Activated naive CD8-positive, alpha-beta T cell treated with anti-CD3 and anti-CD28 coated beads, Interleukin-2, amount 50 U/mL, for 16 hours (primary cell): ENCODE measurements around the gene C17orf107.

Experiments used
- DNase-seq: peaks from one replicate; pipeline ENCODE4 v3.0.0-alpha.2; 2020; ENCODE audit warnings: low read depth, low spot score

C17orf107 gene

DNA sequence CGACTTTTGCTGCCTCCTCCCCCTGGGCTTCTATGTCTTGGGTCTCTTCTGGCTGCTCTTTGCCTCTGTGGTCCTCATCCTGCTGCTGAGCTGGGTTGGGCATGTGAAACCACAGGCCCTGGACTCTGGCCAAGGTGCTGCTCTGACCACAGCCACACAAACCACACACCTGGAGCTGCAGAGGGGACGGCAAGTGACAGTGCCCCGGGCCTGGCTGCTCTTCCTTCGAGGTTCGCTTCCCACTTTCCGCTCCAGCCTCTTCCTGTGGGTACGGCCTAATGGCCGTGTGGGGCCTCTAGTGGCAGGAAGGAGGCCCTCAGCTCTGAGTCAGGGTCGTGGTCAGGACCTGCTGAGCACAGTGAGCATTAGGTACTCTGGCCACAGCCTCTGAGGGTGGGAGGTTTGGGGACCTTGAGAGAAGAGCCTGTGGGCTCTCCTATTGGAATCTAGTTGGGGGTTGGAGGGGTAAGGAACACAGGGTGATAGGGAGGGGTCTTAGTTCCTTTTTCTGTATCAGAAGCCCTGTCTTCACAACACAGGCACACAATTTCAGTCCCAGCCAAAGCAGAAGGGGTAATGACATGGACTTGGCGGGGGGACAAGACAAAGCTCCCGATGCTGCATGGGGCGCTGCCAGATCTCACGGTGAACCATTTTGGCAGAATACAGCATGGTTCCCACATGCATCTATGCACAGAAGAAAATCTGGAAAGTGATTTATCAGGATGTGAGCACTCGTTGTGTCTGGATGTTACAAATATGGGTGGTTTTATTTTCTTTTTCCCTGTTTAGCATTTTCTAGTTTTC, 35.0 kb downstream of the C17orf107 start:
- no peak for DNase-seq

DNA sequence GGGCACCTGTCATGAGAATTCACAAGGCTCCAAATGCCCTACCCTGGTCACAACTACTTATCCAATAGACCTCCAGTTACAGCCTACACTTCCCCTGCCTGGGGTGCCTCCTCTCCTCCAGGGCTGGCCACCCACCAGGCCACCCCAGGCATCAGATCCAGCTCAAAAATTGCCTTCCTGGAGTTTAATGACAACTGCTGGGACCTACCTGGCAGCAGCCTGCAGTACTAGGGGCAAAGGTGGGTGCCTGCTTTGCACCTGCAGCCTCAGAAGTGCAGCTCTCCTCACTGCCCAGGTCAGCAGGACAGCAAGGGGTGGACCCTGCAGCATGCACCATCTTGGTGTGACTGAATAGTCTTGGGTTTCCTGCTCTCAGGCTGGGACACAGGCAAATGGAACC, 36.3 kb downstream of the C17orf107 start:
- DNase-seq = no peak

DNA sequence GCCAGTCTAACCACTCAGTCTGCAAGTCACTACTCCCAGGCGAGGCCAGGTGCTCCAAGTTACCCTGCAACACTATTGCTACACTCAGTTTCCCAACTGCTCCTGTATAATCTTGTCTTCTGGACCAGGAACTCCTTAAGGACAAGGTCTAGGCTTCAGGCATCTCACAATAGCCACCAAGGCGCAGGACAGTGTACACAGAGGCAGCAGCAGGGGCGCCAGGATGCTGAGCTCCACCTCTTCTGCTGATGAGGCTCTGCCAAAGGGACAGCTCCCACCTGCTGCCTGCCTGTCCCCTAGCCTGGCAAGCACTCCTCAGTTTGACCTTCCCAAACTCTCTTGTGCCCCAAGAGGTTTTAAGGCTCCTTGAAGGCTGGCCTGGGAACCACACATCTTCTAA, 37.1 kb downstream of the C17orf107 start:
- no peak for DNase-seq

DNA sequence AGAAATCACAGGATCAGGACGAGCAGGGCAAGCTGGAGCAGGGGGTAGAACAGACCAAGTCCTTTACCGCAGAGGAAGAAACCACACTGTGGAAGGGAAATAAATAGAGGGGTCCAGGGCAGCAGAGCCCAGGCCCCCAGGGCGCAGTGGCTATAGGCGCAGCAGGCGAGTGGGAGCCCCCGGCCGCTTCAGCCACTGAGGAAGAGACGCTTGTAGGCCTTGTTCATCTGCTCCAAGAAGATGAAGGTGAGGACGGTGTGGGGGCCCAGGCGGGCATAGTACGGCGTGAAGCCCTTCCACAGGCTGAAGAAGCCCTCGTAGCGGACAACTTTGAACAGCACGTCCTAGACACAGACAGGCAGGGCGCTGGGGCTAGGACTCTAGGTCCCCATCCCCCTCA, 38.2 kb downstream of the C17orf107 start:
- DNase-seq = no peak

DNA sequence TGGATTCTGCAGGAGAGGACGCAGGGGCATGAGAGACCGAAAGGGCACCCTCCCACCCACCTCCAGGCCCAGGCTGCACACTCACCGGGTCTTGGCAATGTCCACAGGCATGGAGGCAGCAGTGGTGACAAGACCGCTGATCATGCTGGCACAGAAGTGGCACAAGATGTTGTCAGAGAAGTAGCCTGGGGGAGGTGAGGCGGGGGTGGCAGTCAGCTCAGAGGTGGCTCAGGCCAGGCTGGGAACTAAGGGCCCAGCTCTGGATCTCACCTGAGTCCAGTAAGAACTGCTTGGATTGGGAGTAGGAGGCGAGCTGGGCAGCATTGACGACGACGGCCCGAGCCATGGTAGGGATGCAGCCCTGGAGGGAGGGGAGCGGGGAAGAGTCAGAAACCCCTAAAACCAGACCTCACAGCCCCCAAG, 38.7 kb downstream of the C17orf107 start:
- DNase-seq = no peak

DNA sequence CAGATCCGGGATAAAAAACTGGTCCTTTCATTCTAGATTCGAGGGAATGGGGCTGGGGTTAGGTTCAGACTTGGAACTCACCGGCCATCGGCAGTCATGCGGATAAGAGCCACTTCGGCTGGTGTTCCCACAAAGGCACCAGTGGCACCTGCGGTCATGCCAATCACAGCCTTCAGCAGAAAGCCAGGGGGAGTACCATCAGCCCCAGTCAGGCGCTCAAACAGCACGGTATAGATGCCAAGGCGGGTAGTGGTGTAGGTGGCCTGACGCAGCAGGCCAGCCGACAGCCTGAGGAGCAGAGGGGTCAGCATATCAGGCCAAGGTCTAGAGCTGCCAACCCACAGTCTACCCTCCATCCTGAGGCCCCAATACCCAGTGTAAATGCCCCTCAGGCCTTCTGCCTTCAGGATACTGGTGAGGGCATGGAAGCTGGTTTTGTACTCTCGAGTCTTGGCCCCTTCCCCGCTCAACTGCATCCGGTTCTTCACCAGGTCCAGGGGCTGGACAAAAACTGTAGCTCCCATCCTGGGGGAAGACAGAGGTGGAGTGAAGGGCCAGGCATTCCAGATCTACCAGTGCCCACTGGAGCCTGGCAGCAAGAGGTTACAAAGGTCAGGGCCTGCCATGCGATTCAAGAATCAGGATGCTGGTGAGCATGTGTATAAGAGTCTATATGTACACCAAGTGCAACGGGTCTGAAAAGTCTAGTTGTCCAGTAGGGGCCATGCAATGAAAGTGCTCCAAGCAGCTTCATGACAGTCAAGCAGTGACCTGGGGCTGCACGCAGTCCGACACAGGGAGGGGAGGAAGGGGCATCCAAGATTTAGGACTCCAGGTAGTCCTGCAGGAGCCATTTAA, 39.6 kb downstream of the C17orf107 start:
- no peak for DNase-seq

DNA sequence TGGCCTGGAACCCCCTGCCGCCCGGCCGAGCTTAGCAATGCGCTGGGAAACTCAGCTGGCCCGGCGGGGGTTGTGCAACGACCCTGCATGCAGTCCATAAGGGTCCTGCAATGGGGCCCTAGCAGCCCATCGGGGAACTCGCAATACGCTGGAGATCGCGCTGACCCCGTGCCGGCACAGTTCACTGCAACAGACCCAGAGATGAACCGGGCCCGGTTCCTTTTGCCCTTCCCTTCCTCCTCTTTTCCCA, 40.1 kb downstream of the C17orf107 start:
- no peak for DNase-seq

DNA sequence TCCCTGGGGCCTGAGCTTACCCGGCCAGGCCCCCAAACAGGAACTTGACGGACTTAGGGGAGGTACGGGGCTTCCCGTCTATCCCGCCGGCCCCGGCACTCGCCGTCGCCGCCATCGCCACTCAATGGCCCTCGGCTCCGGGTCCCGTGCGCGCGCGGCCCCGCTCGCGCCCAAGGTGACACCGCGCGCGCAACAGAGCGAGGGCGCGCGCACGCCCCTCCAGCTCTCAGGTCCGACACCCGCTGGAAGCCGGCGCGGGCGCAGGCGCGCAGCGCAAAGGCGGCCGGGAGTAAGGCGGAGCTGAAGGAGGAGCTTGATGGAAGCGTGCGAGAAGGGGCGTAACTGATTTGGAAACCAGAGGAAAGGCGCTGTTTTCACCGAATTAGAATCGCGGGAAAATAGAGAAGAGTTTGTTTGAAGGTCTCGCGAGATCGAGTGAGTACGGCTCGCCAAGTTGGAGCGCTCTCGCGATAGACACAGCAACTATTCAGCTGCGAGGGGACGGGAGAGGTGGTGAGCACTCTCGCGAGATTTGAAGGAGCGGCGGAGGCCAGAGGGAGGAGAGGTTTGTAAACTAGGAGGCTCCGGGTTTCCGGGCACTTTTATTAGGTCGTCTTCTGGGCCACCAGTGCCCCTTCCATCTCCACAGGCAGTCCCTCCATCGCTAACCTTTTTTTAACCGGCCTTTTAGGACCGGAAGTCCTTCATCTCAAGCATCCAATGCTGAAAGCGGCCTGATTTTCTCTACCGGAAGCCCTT, 40.6 kb downstream of the C17orf107 start, which contains the start of the genes RNF167 and SLC25A11:
Gene RNF167, plus strand, starts transcription at position 473 of the 759 bp plus-strand sequence. CDS start 642 bp downstream, outside the sequence.
Gene SLC25A11, minus strand, starts transcription at position 251 of the 759 bp plus-strand sequence. Its CDS starts 136 bp downstream, at position 115.
- peak; percentile 94 for DNase-seq

DNA sequence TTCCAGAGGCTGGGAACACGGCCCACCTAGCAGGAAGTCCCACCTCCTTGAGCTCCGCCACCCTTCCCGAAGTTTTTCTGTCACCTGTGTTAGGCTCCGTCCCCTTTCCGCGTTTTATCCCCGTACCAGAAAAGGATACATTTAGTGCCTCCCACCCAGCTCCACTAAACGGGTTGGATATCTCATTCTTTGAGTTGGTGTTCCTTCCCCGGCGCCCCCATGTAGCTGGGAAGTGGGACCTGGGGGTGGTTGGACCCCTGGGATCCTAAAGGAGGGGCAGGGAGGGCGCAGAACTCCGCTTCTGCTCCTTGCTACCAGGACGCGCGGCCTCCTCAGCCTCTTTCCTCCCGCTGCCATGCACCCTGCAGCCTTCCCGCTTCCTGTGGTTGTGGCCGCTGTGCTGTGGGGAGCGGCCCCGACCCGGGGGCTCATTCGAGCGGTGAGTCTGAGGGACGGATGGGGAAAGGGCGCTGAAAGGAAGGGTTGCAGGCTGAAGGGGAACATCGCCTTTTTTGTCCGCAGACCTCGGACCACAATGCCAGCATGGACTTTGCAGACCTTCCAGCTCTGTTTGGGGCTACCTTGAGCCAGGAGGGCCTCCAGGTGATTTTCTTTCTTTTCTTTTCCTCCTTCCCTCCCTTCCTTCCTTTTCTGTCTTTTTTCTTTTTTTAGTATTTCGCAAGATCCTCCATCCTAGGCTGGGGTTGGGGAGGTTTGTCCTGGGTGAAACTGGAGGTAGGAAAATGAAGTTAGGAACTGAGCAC, 41.4 kb downstream of the C17orf107 start:
- DNase-seq = no peak

DNA sequence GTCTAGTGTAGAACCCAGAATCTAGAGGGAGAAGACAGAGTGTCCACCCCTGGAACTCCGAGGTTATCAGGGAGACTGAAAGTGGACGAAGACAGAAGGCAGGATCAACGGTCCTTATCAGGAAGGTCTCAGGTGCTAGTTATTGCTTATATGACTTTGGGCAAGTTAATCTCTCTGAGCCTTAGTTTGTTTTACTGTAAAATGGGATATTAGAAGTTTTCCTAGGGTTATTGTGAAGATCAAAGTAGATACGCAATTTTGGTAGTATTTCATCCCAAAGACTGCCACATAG, 41.9 kb downstream of the C17orf107 start:
- DNase-seq = no peak

DNA sequence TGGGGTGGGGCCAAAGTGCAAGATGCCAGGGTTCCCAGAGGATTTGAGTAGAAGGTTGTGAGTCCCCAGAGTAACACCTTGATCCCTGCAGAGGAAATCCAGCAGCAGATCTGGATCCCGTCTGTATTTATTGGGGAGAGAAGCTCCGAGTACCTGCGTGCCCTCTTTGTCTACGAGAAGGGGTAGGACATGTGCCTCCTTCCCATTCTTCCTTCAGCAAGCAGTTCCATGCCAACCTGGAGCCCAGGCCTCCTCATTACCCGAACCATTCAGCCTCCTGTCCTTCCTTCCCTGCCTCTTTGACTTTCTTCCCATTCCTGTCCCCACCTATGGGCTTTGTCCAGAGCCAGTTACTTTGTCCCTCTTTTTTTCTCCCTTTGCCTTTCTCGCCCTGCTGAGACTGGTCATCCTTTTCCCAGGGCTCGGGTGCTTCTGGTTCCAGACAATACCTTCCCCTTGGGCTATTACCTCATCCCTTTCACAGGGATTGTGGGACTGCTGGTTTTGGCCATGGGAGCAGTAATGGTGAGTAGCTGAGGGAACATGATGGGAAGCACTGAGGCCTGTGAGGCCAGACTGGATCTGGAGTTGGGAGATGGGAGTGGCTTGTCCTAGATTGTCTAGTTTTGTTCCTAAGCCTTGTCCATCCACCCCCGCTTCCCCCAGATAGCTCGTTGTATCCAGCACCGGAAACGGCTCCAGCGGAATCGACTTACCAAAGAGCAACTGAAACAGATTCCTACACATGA, 43.6 kb downstream of the C17orf107 start:
- no peak for DNase-seq

DNA sequence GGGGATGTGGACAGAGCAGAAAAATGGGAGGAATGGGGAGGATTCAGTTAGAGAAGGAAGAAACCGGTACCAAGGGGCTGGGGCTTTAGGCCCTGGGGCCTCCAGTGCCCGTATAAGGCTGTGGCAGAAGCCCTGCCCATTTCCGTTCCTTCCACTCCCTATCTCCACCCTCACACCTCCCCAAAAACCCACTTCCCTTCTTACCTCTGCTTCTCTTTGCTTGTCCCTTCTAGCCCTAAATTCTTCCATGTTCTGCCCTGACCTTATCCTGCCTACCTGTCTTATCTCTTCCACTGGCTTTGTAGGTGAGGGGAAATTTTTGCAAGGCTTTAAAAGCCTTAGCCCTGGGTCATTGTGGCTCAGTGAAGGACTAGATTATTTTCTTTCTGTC, 44.8 kb downstream of the C17orf107 start:
- no peak for DNase-seq

DNA sequence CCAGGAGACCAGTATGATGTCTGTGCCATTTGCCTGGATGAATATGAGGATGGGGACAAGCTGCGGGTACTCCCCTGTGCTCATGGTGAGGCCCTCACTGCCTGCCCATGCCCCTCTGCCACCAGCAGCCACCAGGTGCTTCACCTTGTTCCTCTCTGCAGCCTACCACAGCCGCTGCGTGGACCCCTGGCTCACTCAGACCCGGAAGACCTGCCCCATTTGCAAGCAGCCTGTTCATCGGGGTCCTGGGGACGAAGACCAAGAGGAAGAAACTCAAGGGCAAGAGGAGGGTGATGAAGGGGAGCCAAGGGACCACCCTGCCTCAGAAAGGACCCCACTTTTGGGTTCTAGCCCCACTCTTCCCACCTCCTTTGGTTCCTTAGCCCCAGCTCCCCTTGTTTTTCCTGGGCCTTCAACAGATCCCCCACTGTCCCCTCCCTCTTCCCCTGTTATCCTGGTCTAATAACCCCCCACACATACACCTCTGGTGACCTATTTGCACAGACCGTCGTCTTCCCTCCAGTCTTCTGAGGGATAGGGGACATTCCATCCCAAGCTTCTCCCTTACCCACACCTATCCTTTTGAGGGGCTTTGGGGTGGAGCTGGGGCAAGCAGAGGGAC, 45.3 kb downstream of the C17orf107 start:
- no peak for DNase-seq

DNA sequence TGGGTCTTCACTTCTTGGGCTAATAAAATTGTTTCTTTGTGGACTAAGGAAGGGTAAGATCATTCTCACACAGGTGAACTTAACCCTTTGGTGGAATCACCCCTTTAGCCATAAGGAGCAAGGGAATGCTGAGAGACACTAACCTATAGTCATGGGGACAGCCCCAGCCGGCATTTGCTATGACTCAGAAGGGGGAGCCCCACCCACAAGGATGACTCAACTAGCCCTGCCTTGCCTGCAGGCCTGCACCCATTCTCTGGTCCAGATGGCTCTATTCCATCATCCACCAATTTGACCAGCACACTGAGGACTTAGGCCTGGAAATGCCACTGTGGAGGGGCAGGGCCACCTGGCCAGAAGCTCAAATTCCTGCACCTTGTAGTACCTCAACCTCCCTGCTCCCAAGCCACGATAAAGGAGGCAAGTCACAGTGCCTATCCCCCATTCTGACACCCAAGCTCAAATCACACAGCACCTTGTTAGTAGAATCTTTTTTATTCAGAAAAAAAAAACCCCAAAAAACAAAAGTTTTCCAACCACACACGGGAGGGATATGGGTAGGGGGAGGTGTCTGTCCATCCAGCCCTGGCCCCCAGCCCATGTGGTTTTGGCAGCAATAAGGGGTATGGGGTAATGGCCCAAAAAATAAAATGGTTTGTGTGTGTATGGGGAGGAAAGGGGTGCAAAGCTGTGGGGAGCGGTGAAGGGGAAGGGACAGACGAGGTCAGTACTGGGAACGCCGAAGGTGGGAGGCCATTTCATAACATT, 46.0 kb downstream of the C17orf107 start:
- DNase-seq = peak; percentile 73

DNA sequence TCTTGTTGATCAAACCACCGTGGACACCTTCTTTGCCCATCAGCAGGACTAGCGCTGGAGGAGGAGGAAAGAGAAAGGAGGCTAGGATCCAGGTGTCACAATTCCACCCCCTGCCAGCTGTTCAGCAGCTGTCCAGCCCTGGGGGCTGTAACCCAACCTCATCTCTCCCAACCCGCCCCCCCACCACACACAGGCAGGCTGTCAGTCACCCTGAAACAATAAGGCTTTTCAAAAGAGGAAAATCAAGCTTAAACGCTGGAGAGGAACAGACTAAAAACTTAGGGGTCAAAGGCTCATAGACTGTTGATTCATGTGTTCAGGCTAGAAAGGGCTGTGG, 46.6 kb downstream of the C17orf107 start:
- DNase-seq = no peak

DNA sequence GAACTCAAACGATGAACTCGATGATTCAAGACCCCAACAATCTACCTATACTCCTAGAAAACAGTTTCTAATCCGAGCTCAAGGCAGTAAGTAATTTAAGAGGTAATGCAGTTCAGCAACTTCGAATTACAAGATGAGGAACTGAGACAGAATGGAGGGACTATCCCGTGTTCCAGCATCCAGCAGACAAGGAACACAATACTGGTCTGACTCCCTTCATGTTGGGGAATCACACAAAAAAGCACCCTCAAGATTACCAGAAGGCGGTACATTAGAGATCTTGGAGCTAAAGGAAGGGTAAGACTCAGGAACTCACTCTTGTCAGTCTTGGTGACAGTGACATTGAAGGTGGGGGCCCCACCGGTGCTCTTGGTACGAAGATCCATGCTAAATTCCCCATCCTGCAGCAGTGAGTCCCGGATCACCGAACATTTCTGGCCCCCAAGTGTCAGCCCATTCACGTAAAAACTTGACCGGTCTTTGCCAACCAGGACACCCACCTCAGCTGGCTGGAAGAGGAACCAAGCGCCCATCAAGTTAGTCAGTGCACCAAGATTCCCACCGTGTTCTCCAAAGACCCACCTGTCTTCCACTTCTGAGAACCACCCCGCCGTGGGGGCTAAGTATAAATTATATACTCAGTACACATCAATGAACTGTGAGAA, 47.1 kb downstream of the C17orf107 start:
- DNase-seq = no peak

DNA sequence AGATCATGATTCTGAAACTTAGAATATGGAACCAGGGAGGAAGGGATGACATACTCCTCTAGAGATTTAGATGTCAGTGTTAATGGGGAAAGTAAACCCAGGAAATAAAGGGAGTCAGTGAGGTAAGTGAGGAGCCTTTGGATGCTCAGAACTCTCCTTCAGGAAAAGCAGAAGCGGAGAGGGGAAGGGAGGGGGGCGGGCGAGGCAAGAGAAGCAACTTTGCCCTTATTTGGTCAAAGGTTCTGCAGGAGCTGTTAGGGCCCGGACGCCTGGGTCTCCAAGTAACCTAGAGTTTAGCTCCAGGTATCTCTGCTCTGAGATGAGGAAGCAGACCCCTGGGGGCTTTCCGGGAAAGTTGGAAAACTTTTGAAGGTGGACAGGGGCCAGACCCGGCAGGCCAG, 47.7 kb downstream of the C17orf107 start:
- DNase-seq = no peak

DNA sequence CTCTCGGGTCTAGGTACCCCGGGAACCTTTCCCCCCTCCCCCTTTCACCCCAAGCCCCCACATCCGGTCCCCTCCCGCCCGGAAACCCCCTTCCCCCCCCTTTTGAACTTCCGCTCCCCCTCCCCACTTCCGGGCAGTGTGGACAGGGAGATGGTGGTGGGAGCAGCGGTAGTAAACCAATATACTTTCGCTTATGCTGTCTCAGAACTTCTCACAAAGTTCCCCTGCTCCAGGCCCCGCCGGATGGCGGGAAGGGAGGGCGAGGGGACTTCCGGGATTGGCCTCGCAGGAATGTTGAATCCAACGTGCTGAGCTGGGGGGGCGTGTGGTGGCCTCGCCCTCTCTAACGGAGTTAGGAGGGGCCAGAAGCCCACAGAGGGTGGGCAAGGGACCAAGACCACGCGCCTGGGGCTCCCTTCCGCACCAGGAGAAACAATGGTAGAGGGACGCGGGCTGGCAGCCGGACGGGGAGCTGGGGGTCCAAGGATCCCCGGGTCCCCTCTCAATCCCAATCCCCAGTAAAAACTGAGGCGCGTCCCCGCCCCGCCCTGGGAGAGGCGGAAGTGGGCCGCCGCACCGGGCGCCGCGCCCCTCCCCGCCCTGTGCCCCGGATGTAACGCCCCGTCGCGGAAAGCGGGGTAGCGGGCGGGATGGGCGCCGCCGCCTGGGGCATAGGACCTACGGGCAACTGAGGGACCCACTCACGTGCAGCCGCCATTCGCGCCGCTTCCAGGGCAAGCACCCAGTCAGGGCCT, 48.3 kb downstream of the C17orf107 start:
- DNase-seq = no peak
